H1 (cell line): Measurements from ENCODE around the gene TPO. TPM values are rescaled to one million over a fixed set of nuclear protein-coding genes. Genes with fewer than 3 reads are reported as not detected.

Source experiments
- BACH1 ChIP-seq: IDR thresholded peaks from 2 replicates; pipeline ENCODE4 v1.6.1; 2012; ENCODE audit warnings: low read length, improper control_type of control experiment
- CHD7 ChIP-seq: fragments of 300-600 bp; sonication (generic); IDR thresholded peaks from 2 replicates; pipeline ENCODE4 v1.7.1; 2012; ENCODE audit warnings: low read length, moderate library complexity, mild to moderate bottlenecking, inconsistent platforms; ENCODE audit not compliant: insufficient replicate concordance
- POLR2A ChIP-seq, 2 experiments: IDR thresholded peaks; 1 replicate in 1 of 2; 2 replicates in 1 of 2; pipeline ENCODE4 v1.6.1; 2011; ENCODE audit warnings: low read depth in 2 of 2, low read length in 2 of 2, mild to moderate bottlenecking in 2 of 2; ENCODE audit errors: control extremely low read depth in 1 of 2
- POU5F1 ChIP-seq: IDR thresholded peaks from 2 replicates; pipeline ENCODE4 v1.6.1; 2011; ENCODE audit warnings: low read depth, mild to moderate bottlenecking, low read length, moderate library complexity
- SIRT6 ChIP-seq: IDR thresholded peaks from one replicate; pipeline ENCODE4 v1.7.1; 2012; ENCODE audit warnings: low read length, inconsistent platforms
- SIX5 ChIP-seq: IDR thresholded peaks from 2 replicates; pipeline ENCODE4 v1.6.1; 2011; ENCODE audit warnings: mild to moderate bottlenecking, low read depth, low read length
- SUZ12 ChIP-seq: fragments of 200-600 bp; sonication (generic); IDR thresholded peaks from 2 replicates; pipeline ENCODE4 v1.6.1; 2012; ENCODE audit warnings: mild to moderate bottlenecking, inconsistent platforms, low read length, moderate library complexity, mixed read lengths
- TCF12 ChIP-seq: IDR thresholded peaks from 2 replicates; pipeline ENCODE4 v1.6.1; 2011; ENCODE audit warnings: low read depth, mild to moderate bottlenecking, low read length
- polyA plus RNA-seq, 7 experiments: library from polyadenylated mRNA; depleted of rRNA in 3 of 7; stranded (reverse) in 5 of 7; unstranded in 2 of 7; fragments of >200 nt in 5 of 7; fragments of 200-250 nt in 2 of 7; gene quantifications; 1 replicate in 5 of 7; 2 replicates in 1 of 7; 4 replicates in 1 of 7; pipeline versions ENCODE4 v1.2.1 to v1.2.3, GENCODE V29; 2011 to 2013; ENCODE audit warnings: missing spikeins in 2 of 7, mixed read lengths in 2 of 7
- total RNA-seq: library from RNA; stranded (reverse); fragmentation: NEBNext Ultra II Directional; extraction: Animal tissue kit (Norgen Biotek cat#: 25700); gene quantifications from 2 replicates; pipeline ENCODE4 v1.2.1, GENCODE V29; 2021

Gene TPO
- total and polyA plus RNA-seq, 2 of the 8 experiments (the other 6 are each of a cell fraction or from before 2014, with no cell fraction given): not detected

DNA sequence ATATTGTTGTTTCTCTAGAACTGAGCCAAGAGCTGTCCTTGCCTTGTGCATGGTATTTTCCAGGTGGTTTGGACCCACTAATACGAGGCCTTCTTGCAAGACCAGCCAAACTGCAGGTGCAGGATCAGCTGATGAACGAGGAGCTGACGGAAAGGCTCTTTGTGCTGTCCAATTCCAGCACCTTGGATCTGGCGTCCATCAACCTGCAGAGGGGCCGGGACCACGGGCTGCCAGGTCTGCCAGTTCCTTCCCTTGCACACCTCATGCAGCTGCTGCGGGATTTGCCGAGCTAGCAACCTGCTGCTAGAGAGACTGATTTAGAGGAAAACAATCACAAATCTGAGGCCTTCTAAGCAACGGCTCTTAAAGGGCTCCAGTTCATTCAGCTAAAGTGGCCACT is 74.5 kb downstream of the TPO start (continued):
- TF ChIP-seq CHD7 (no peak), POLR2A (IDR thresholded peaks at IDR 0.05; ENCODE audit: control extremely low read depth in 1 of 2, low read depth in 2 of 2, low read length in 2 of 2) (no peak), BACH1 (no peak), POU5F1 (no peak), SIX5 (no peak), SUZ12 (no peak), TCF12 (no peak), SIRT6 (no peak)
- TF ChIP-seq, all 59 proteins: peak for 0
